ENCODE data around the gene LRFN2.

GRCh38 chr6:40378071-40378724 is 209.0 kb downstream of the LRFN2 start:
- TF ChIP-seq POLR2A (IDR thresholded peaks at IDR 0.05) (no peak), CTCF (IDR thresholded peaks at IDR 0.05) (no peak), POLR2AphosphoS5 (IDR thresholded peaks at IDR 0.05; ENCODE audit: insufficient read depth in 1 of 2, low read depth in 1 of 2) (no peak)
